GM21447 (cell line): ENCODE data around the gene PLEKHO2.

Source experiments
- ATAC-seq: cut with Tn5 transposase; IDR thresholded peaks from one replicate; pipeline ENCODE4 v1.9.1; 2021; ENCODE audit not compliant: unreplicated experiment

The PLEKHO2 gene

GRCh38 chr15:64911311-64912186 is 69.8 kb downstream of the PLEKHO2 start, which contains the start of gene ANKDD1A:
TSS of gene ANKDD1A (plus strand) at chr15:64911902. CDS start at chr15:64911931, 29 bp downstream.
- peak; percentile 57 for ATAC-seq

- ATAC-seq = no peak
Observed at GRCh38 chr15:64912379-64913325, 70.9 kb downstream of the PLEKHO2 start.

GRCh38 chr15:64915518-64916227 is 74.0 kb downstream of the PLEKHO2 start:
- no peak for ATAC-seq

GRCh38 chr15:64916365-64916764 is 74.7 kb downstream of the PLEKHO2 start:
- ATAC-seq = no peak

- ATAC-seq = no peak
Observed at GRCh38 chr15:64917211-64917610, 75.5 kb downstream of the PLEKHO2 start.
